K562 (cell line): ENCODE data around the gene SLC38A1. TPM values are rescaled to one million over a fixed set of nuclear protein-coding genes. Genes with fewer than 3 reads are reported as not detected.
A peak's percentile ranks its signal among the peaks of the same experiment; 100 is the strongest.

Experiments used
- ATAC-seq: fragments of 200-7000 bp; cut with Tn5 transposase; 3 replicates; pipeline ENCODE4 v1.9.1; 2020; ENCODE audit warnings: moderate library complexity
- BruUV-seq: library from RNA; stranded (reverse); fragments of 400-500 nt; replicated peaks from 2 replicates; lab custom pipeline; 2021; lab: Mats Ljungman, UMichigan
- CTCF ChIA-PET: fragments of 300-600 bp; formaldehyde crosslinking; extraction: SDS; loops from one replicate; lab custom pipeline; 2021; ENCODE audit warnings: low intra/inter-chr PET ratio; lab: Yijun Ruan, JAX
- POLR2A ChIA-PET: fragments of 300-600, 350-650 bp; sonication (Branson Sonifier 250); formaldehyde crosslinking; extraction: SDS; loops from one replicate; lab custom pipeline; 2021; ENCODE audit warnings: antibody characterized with exemption, inconsistent platforms; lab: Yijun Ruan, JAX
- DNase-seq, 4 experiments: peaks; one replicate each; pipeline versions ENCODE4 v3.0.0 to v3.0.0-alpha.2; 2011 to 2018; ENCODE audit warnings: low spot score in 3 of 4, mixed read lengths in 3 of 4; ENCODE audit errors: extremely low read depth in 1 of 4
- FAIRE-seq: peaks from 2 replicates; lab custom pipeline; 2011; peaks lifted over from hg19 to GRCh38; lab: Jason Lieb, UNC
- H2AFZ ChIP-seq: 2 replicates; pipeline ENCODE4 v1.6.0; 2011; ENCODE audit warnings: low read depth, low read length, control low read depth, inconsistent platforms
- H3K27ac ChIP-seq: fragments of 200-600 bp; 3 replicates; pipeline ENCODE4 v1.8.0; 2011; ENCODE audit warnings: low read depth, mild to moderate bottlenecking, control low read depth, inconsistent platforms, low read length, moderate library complexity, mixed read lengths; ENCODE audit errors: extremely low read depth
- H3K27me3 ChIP-seq, 2 experiments: fragments of 300-600 bp in 1 of 2; 2 replicates in 1 of 2; 3 replicates in 1 of 2; pipeline versions ENCODE4 v1.6.0 to v1.8.0; 2011; ENCODE audit warnings: inconsistent platforms in 2 of 2, low read length in 2 of 2, mild to moderate bottlenecking in 1 of 2, mixed read lengths in 1 of 2, moderate library complexity in 1 of 2; ENCODE audit not compliant: control insufficient read depth in 2 of 2, insufficient read depth in 2 of 2
- H3K36me3 ChIP-seq: fragments of 300-600 bp; 3 replicates; pipeline ENCODE4 v1.8.0; 2011; ENCODE audit warnings: mild to moderate bottlenecking, low read length, inconsistent platforms; ENCODE audit not compliant: control insufficient read depth, insufficient read depth
- H3K4me1 ChIP-seq, 2 experiments: fragments of 200-600 bp in 1 of 2; replicated peaks in 1 of 2; 2 replicates in 1 of 2; 3 replicates in 1 of 2; pipeline versions ENCODE4 v1.5.1 to v1.8.0; 2011; ENCODE audit warnings: inconsistent platforms in 2 of 2, low read length in 2 of 2, mild to moderate bottlenecking in 1 of 2, mixed read lengths in 1 of 2, moderate library complexity in 1 of 2; ENCODE audit not compliant: control insufficient read depth in 2 of 2, insufficient read depth in 2 of 2
- H3K4me2 ChIP-seq: 2 replicates; pipeline ENCODE4 v1.6.1; 2011; ENCODE audit warnings: low read length, control low read depth, inconsistent platforms, mixed read lengths; ENCODE audit not compliant: insufficient read depth
- H3K4me3 ChIP-seq: fragments of 200-600 bp; sonication (generic), shearing (Covaris generic); 2 replicates; pipeline ENCODE4 v1.5.1; 2016; ENCODE audit warnings: control low read depth, inconsistent platforms
- H3K79me2 ChIP-seq: fragments of 200-600 bp; 3 replicates; pipeline ENCODE4 v1.8.0; 2011; ENCODE audit warnings: low read length, inconsistent platforms; ENCODE audit not compliant: control insufficient read depth, insufficient read depth
- H3K9ac ChIP-seq, 2 experiments: 2 replicates each; pipeline versions ENCODE4 v1.6.0 to v1.6.1; 2011; ENCODE audit warnings: low read depth in 2 of 2, low read length in 2 of 2, control low read depth in 1 of 2, inconsistent platforms in 1 of 2, mild to moderate bottlenecking in 1 of 2, mixed read lengths in 1 of 2; ENCODE audit not compliant: insufficient read depth in 1 of 2
- H3K9me1 ChIP-seq: one replicate; pipeline ENCODE4 v1.6.0; 2011; ENCODE audit warnings: inconsistent platforms, mild to moderate bottlenecking, low read length, moderate library complexity; ENCODE audit not compliant: control insufficient read depth, insufficient read depth
- H3K9me3 ChIP-seq: replicated peaks from 2 replicates; pipeline ENCODE4 v1.5.1; 2011; ENCODE audit warnings: low read depth, low read length, inconsistent platforms; ENCODE audit not compliant: control insufficient read depth, insufficient read depth
- H4K20me1 ChIP-seq: replicated peaks from 2 replicates; pipeline ENCODE4 v1.6.1; 2011; ENCODE audit warnings: low read length, inconsistent platforms, mixed read lengths; ENCODE audit not compliant: control insufficient read depth, insufficient read depth
- ATF1 ChIP-seq, 2 experiments: fragments of 450-650 bp in 1 of 2; IDR thresholded peaks; 2 replicates each; pipeline ENCODE4 v1.6.1; 2016; ENCODE audit warnings: missing compliant biosample characterization in 1 of 2, missing genetic modification characterization in 1 of 2
- HDAC2 ChIP-seq: fragments of 450-650 bp; IDR thresholded peaks from 2 replicates; pipeline ENCODE4 v1.6.1; 2016; ENCODE audit warnings: mild to moderate bottlenecking
- NR2C1 ChIP-seq, 2 experiments: fragments of 450-650 bp; IDR thresholded peaks; 2 replicates each; pipeline ENCODE4 v1.6.1; 2017; ENCODE audit warnings: mild to moderate bottlenecking in 2 of 2, antibody characterized with exemption in 1 of 2, inconsistent platforms in 1 of 2, missing compliant biosample characterization in 1 of 2, missing genetic modification characterization in 1 of 2
- SMARCA5 ChIP-seq: fragments of 450-650 bp; IDR thresholded peaks from 2 replicates; pipeline ENCODE4 v1.6.1; 2016
- WGBS: fragments of 100-300 bp; shearing (Covaris generic); methylation state at CpG from one replicate; pipeline ENCODE4 v1.1.6; 2016; ENCODE audit warnings: low coverage, mixed read lengths; ENCODE audit not compliant: insufficient coverage; ENCODE audit errors: missing lambda C conversion rate; 5-methylcytosine and 5-hydroxymethylcytosine counted together
- in situ Hi-C: fragments of 300-500 bp; cut with MboI; formaldehyde crosslinking; loops from 4 replicates; pipeline ENCODE4 v1.15.0; 2018; ENCODE audit warnings: inconsistent platforms, mixed read lengths
- intact Hi-C: fragments of 100-400 bp; cut with micrococcal nuclease; formaldehyde crosslinking; loops from 2 replicates; pipeline ENCODE4 v1.14.2; 2022
- polyA plus RNA-seq, 8 experiments: library from polyadenylated mRNA; depleted of rRNA in 4 of 8; stranded (reverse) in 5 of 8; unstranded in 3 of 8; fragments of >200 nt; fragmentation: Nextera tagmentation in 2 of 8; fragmentation: Illumina TruSeq in 1 of 8; extraction: Ambion mirVana in 2 of 8; extraction: Trizol in 1 of 8; gene quantifications; 2 replicates each; pipeline versions ENCODE4 v1.2.1 to v1.2.3, GENCODE V29; 2011 to 2014; ENCODE audit warnings: inconsistent platforms in 1 of 8, missing spikeins in 1 of 8
- total RNA-seq, 7 experiments: library from RNA; depleted of rRNA in 6 of 7; stranded (reverse); fragments of >200 nt in 6 of 7; fragmentation: Illumina TruSeq in 2 of 7; extraction: Trizol in 2 of 7; gene quantifications; 2 replicates each; pipeline versions ENCODE4 v1.2.1 to v1.2.3, GENCODE V29; 2011 to 2021; ENCODE audit warnings: low replicate concordance in 1 of 7
- TF ChIP-seq, protein P1 (sequence below): fragments of 450-650 bp; IDR thresholded peaks from 2 replicates; pipeline ENCODE4 v1.6.1; 2014; ENCODE audit warnings: low read depth, mild to moderate bottlenecking, moderate library complexity, borderline replicate concordance

Gene SLC38A1
- total and polyA plus RNA-seq, 9 of the 15 experiments (the other 6 are each of a cell fraction or from before 2014, with no cell fraction given) = 51.9 to 112 (median 75.0) TPM

DNA sequence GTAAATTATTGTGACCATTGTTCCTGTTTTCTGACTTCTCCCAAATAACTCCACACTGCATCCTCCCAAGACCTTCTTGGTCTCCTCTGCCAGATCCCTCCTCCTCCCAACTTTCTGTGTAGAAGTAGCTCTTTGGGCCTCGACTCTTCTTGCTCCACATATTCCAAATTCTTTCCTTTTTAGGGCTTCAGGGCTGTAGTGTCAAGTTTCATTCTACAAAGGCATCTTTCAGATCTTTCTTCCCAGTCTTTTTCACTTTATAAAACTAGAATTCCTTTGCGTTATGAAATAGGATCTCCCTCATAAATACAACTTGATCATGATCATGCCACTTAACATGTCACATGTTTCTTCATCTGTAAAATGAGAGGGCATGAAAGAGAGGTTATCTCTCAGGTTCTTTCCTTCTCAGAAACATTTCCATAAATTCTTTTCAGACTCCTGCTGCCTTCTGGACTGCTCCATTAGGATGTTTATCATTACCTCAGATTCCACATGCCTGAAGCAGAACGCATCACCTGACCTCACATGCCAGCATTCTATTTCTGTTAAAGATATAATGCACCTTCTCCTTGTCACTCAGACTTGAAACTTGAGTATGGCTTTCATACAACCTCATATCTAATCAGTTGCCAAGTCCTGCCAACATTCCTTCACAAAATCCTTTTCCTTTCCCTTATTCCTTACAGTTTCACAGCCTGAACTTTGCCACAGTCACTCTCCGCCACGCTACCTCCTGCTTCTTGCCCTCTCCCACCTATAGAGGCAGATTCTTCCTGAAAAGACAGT lies 8.5 kb downstream of the SLC38A1 start:
- TF ChIP-seq NR2C1 (IDR thresholded peaks at IDR 0.05) (0 out of 2 replicates have a peak, but pooled peaks have one; percentile 3), NR2C1 (tag; IDR thresholded peaks at IDR 0.05) (no peak), ATF1 (CRISPR knock-in tag; IDR thresholded peaks at IDR 0.05) (no peak), ATF1 (tag; IDR thresholded peaks at IDR 0.05) (no peak), HDAC2 (0 out of 2 replicates have a peak, but pooled peaks have one; percentile 4), SMARCA5 (0 out of 2 replicates have a peak, but pooled peaks have one; percentile 9)
- TF ChIP-seq, protein P1, sequence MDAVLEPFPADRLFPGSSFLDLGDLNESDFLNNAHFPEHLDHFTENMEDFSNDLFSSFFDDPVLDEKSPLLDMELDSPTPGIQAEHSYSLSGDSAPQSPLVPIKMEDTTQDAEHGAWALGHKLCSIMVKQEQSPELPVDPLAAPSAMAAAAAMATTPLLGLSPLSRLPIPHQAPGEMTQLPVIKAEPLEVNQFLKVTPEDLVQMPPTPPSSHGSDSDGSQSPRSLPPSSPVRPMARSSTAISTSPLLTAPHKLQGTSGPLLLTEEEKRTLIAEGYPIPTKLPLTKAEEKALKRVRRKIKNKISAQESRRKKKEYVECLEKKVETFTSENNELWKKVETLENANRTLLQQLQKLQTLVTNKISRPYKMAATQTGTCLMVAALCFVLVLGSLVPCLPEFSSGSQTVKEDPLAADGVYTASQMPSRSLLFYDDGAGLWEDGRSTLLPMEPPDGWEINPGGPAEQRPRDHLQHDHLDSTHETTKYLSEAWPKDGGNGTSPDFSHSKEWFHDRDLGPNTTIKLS = 0 out of 2 replicates have a peak, but pooled peaks have one; percentile 0
- H3K36me3 ChIP-seq = peaks cover 38% of the 10 kb centered on the region
- POLR2A ChIA-PET = interaction anchor here (0.6 to 1.0 kb wide), 2 partner anchors 9 to 192 kb away, joined by 3 to 6 read pairs; partner anchors contain the start of gene SLC38A1
- CTCF ChIA-PET = no interaction called here
- intact Hi-C loops = loop anchor here (10.0 kb wide), 1 partner anchor 294 kb away; no protein-coding TSS in a partner anchor
- no peak overlapping the region for H3K4me3 ChIP-seq
- H3K9me1 ChIP-seq = peaks cover 4% of the 10 kb centered on the region
- in situ Hi-C loops = no loop called here
- no peak for DNase-seq
- no peaks in the 10 kb centered on the region for H3K27me3 ChIP-seq
- 0 out of 3 replicates have a peak overlapping the region, but pooled peaks have one; percentile 6 for H3K27ac ChIP-seq
- H3K79me2 ChIP-seq = peaks cover 99% of the 10 kb centered on the region
- BruUV-seq = no TSS peak
- no peaks in the 10 kb centered on the region for H3K9me3 ChIP-seq
- H3K4me2 ChIP-seq = no peak overlapping the region; the same call in 1 of the 2 replicates
- H4K20me1 ChIP-seq = peaks cover 27% of the 10 kb centered on the region
- H3K9ac ChIP-seq = no peak overlapping the region
- no peak for ATAC-seq
- WGBS = 57% methylated on average over 5 of the region's 5 CpGs
- FAIRE-seq = peak; percentile 40
- no peak overlapping the region for H2AFZ ChIP-seq
- peaks cover 9 to 53% of the 10 kb centered on the region in 2 experiments; a peak in 4 of 5 replicates for H3K4me1 ChIP-seq
